A172 (cell line): ENCODE results near the gene EZR. TPM values are rescaled to one million over a fixed set of nuclear protein-coding genes. Genes with fewer than 3 reads are reported as not detected.

Experiments used
- DNase-seq: peaks from one replicate; pipeline ENCODE4 v3.0.0-alpha.2; 2015; ENCODE audit warnings: low spot score
- total RNA-seq: library from RNA; depleted of rRNA; stranded (reverse); fragments of >200 nt; shearing (Covaris generic); gene quantifications from 2 replicates; pipeline ENCODE4 v1.2.3, GENCODE V29; 2014; rRNA removed

Gene EZR
- total RNA-seq, 1 experiment from 2014 or later, result 446 TPM

DNA sequence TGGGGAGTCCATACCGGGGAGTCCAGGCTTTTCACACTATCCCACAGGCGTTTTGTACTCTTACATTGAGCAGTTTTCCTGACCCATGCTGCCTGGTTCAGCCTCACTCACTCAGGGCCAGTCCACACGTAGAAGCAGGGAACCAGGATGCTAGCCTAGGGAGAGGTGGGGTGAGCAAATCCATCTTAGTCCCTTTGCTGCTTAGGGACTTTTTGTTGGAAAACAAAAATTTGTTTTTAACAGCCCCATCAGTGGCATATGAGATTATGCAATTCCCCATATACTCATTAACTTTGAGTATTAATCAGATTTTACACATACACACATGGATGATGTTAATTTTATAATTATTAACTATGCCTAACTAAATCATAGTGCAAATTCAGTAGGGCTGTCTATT is 84.2 kb downstream of the EZR start:
- DNase-seq, result no peak

DNA sequence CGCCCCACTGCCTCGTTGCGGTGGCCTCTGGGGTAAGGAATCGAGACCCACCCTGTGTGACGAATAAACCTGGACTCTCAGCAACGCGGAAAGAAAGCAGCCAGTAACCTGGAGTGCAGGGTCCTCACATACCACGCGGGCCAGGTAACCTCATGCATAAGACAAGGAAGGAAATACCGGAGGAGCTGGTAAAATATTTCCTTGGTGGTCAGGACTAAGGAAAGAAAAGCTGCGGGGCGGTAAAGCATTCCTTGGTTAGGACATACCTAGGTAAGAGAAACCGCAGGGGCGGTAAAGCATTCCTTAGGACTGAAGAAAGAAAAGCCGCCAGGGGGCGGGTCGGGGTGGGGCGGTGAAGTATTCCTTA is 88.6 kb downstream of the EZR start:
- DNase-seq, result no peak

DNA sequence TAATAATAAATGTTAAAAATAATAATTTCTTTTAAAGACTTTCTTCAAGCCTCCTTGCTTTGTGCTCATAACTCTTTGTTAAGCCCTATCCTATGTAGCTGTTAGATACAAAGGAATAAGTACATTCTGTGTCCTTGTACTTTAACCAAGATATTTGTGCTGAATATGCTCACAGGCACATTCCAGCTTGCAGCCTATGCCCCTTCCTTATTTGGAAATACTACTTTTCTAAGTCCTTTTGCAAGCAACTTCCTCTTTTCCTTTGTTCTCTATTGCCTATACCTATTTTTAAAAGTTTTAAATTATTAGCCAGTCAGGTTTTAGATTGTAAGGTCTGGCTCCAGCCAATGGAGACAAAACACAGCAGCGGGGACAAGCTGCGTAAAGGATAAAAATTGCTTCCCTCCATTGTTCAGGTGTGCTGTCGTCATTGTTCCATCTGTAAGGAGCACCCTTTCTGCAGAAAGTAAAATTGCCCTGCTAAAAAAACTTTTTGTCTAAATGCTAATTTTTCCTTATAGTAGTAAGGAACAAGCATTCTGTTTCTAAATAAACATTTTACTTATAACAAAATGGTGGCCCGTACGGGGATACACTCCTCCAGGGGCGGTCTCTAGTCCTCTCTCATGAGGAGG is 89.1 kb downstream of the EZR start:
- DNase-seq, result no peak

DNA sequence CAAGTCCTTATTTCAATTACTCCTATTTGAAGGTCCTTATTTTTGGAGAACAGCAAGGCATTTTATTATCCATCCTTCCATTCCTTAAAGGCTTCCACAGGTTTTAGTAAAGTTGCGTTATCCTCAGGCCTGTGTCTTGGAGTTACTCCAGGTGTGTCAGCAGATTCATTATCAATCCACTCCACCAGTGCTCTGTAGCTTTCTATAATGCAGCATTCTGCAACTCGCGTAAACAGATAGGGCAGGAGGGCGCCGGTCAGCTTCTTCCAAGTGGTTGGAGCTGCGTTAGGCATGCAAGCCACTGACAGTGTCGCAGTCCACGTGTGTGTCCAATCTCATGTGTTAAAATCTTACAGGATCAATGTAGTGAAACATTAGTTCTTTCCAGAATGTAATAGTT is 93.5 kb downstream of the EZR start:
- no peak for DNase-seq

- DNase-seq, result no peak
Measured at GRCh38 chr6:158722176-158722729, 96.9 kb downstream of the EZR start.

GRCh38 chr6:158718461-158719046 is 100.6 kb downstream of the EZR start:
- no peak for DNase-seq

DNA sequence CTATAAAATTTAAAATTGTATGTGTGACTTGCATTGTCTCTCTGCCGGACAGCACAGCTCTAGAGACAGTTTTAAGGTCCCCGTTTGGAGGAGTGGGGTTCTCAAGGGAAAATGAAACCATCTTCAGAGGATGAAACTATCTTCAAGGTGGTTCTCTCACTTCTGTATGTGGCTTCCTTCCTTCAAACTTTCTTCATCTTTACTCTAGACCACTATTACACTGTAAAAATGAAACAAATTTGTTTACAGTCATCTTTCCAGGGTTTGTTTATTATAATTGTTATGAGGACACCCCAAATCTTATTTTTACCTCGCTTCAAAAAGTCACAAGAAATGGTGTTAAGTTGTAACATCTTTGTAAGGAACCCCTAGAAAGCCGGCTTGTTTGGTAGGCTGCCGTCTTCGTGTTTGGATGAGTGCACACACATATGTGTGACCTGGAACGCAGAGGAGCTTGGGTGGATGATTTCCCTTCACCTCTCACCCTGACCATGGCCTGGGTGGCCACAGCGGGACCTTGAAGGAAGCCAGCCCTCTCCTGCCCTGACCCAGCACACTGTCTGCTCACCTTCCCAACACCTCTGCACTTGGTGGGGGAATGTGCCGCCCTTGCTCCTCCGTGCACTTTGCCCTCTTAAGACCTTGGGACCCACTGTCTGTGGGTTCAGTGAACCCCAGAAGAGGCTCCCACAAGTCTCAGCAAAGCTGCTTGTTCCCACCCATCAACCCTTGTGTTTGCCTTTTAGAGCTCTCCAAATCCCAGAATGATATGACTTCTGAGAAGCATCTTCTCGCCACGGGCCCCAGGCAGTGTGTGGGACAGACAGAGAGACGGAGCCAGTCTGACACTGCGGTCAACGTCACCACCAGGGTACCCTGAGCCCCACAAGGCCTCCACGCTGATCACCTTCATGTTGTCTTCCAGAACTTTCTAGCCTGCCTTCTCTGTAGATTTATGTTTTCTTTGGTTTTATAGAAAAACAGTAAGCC is 101.5 kb downstream of the EZR start:
- DNase-seq, result no peak

Other genes starting within 250 kb of the EZR start
- 128 and 154 TPM in 2 replicates for gene DYNLT1, start 174.6 kb downstream of the EZR start, total RNA-seq
- gene SYTL3, start 169.3 kb downstream of the EZR start, total RNA-seq, result 1.7 and 2.0 TPM in 2 replicates
- 3.3 and 4.4 TPM in 2 replicates for gene RSPH3, start 180.8 kb upstream of the EZR start, total RNA-seq
- gene TAGAP, start 225.6 kb upstream of the EZR start, total RNA-seq, result not detected in 2 replicates